HG03097 (cell line): ENCODE results near the gene GTSE1.
"Not testable (repeated sequence)": the region's sequence is repeated elsewhere in the genome, so short reads cannot be mapped to it uniquely, and the experiment has no call there.

ENCODE experiments used
- ATAC-seq: cut with Tn5 transposase; IDR thresholded peaks from one replicate; pipeline ENCODE4 v1.9.1; 2021; ENCODE audit not compliant: unreplicated experiment, low FRiP score

GTSE1 gene

GRCh38 chr22:46292173-46292572 lies 4.5 kb upstream of the GTSE1 start:
- no peak for ATAC-seq

- ATAC-seq: no peak
Observed at GRCh38 chr22:46292732-46293131, 3.9 kb upstream of the GTSE1 start.

GRCh38 chr22:46293577-46294260 lies 3.0 kb upstream of the GTSE1 start:
- no peak for ATAC-seq

GRCh38 chr22:46294784-46295183 lies 1.9 kb upstream of the GTSE1 start:
- no peak for ATAC-seq

- ATAC-seq: no peak
Observed at GRCh38 chr22:46295277-46295971, 1.2 kb upstream of the GTSE1 start.

GRCh38 chr22:46297151-46297812 lies 612 bp downstream of the GTSE1 start:
- peak; percentile 8 for ATAC-seq

- no peak for ATAC-seq
Observed at GRCh38 chr22:46299101-46299500, 2.4 kb downstream of the GTSE1 start.

- ATAC-seq: no peak
Observed at GRCh38 chr22:46300491-46300890, 3.8 kb downstream of the GTSE1 start.

GRCh38 chr22:46303347-46303965 lies 6.8 kb downstream of the GTSE1 start:
- no peak for ATAC-seq

- no peak for ATAC-seq
Observed at GRCh38 chr22:46308283-46308988, 11.8 kb downstream of the GTSE1 start.

- ATAC-seq: no peak
Observed at GRCh38 chr22:46309526-46310085, 12.9 kb downstream of the GTSE1 start.

- no peak for ATAC-seq
Observed at GRCh38 chr22:46312056-46312455, 15.4 kb downstream of the GTSE1 start.

- ATAC-seq: not testable (repeated sequence)
Observed at GRCh38 chr22:46312848-46313247, 16.2 kb downstream of the GTSE1 start.

- ATAC-seq: no peak
Observed at GRCh38 chr22:46315976-46316375, 19.3 kb downstream of the GTSE1 start.

- no peak for ATAC-seq
Observed at GRCh38 chr22:46317646-46318045, 21.0 kb downstream of the GTSE1 start.

- ATAC-seq: no peak
Observed at GRCh38 chr22:46318576-46318975, 21.9 kb downstream of the GTSE1 start.

GRCh38 chr22:46319319-46319718 lies 22.6 kb downstream of the GTSE1 start:
- ATAC-seq: no peak

- no peak for ATAC-seq
Observed at GRCh38 chr22:46320166-46320710, 23.6 kb downstream of the GTSE1 start.

- ATAC-seq: no peak
Observed at GRCh38 chr22:46320716-46321386, 24.2 kb downstream of the GTSE1 start.

- ATAC-seq: no peak
Observed at GRCh38 chr22:46322711-46323110, 26.0 kb downstream of the GTSE1 start.
